Gastroesophageal sphincter (tissue), 3 donors: Measurements from ENCODE around the gene CD37.
"Not testable (repeated sequence)": the region's sequence is repeated elsewhere in the genome, so short reads cannot be mapped to it uniquely, and the experiment has no call there.

Source experiments
- POLR2A ChIP-seq, 2 donors: fragments of 450-650 bp; IDR thresholded peaks; one replicate each; pipeline ENCODE4 v1.6.1; 2017; ENCODE audit warnings: antibody characterized with exemption in 2 of 2, mild to moderate bottlenecking in 2 of 2, moderate library complexity in 1 of 2
- POLR2AphosphoS5 ChIP-seq: sonication (generic); formaldehyde crosslinking; IDR thresholded peaks from one replicate; pipeline ENCODE4 v1.6.1; 2017; ENCODE audit warnings: antibody characterized with exemption
- TF ChIP-seq, protein P1 (sequence below), 4 experiments: fragments of 200-600 bp in 2 of 4; fragments of 450-650 bp in 2 of 4; sonication (generic) in 1 of 4; IDR thresholded peaks; one replicate each; pipeline ENCODE4 v1.5.1; 2017 to 2019; ENCODE audit warnings: antibody characterized with exemption in 4 of 4, mild to moderate bottlenecking in 2 of 4, moderate library complexity in 2 of 4

DNA sequence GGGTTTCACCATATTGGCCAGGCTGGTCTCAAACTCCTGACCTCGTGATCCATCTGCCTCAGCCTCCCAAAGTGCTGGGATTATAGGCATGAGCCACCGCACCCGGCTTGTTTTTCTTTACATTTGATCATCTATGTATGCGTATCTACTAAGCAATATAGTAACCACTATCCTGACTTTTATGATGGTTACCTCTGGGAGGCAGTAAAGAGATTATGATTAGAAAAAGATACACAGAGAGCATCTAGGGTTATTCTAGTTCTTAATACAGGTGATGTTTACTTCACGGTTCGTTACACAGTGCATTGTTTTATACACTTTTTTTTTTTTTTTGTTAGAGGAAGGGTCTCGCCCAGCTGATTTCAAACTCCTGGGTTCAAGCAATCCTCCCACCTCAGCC lies 28.5 kb upstream of the CD37 start:
- TF ChIP-seq, protein P1, sequence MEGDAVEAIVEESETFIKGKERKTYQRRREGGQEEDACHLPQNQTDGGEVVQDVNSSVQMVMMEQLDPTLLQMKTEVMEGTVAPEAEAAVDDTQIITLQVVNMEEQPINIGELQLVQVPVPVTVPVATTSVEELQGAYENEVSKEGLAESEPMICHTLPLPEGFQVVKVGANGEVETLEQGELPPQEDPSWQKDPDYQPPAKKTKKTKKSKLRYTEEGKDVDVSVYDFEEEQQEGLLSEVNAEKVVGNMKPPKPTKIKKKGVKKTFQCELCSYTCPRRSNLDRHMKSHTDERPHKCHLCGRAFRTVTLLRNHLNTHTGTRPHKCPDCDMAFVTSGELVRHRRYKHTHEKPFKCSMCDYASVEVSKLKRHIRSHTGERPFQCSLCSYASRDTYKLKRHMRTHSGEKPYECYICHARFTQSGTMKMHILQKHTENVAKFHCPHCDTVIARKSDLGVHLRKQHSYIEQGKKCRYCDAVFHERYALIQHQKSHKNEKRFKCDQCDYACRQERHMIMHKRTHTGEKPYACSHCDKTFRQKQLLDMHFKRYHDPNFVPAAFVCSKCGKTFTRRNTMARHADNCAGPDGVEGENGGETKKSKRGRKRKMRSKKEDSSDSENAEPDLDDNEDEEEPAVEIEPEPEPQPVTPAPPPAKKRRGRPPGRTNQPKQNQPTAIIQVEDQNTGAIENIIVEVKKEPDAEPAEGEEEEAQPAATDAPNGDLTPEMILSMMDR (IDR thresholded peaks at IDR 0.05), result not testable (repeated sequence)
- TF ChIP-seq POLR2AphosphoS5; POLR2A (IDR thresholded peaks at IDR 0.05): not testable (repeated sequence)
